C4-2B (cell line): ENCODE data around the gene ATXN1.

Source experiments
- H3K27ac ChIP-seq: fragments of 450-650 bp; 2 replicates; pipeline ENCODE4 v1.5.1; 2017
- ZFX ChIP-seq: fragments of 450-650 bp; IDR thresholded peaks from 2 replicates; pipeline ENCODE4 v1.6.1; 2017
- TF ChIP-seq, protein P1 (sequence below): fragments of 450-650 bp; conservative IDR thresholded peaks from 2 replicates; pipeline ENCODE4 v1.5.1; 2017; ENCODE audit warnings: mild to moderate bottlenecking

Gene ATXN1

DNA sequence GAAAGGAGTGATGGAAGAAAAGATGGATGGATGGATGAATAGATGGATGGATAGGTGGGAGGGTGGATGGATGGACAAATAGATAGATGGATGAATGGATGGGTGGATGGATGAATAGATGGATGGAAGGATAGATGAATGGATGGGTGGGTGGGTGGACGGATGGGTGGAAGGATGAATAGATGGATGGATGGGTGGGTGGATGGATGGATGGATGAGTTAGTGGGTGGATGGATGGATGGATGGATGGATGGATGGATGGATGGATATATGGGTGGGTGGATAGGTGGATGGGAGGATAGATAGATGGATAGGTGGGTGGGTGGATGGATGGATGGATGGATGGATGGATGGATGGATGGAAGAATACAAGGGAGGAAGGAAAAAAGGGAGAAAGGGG lies 82.2 kb downstream of the ATXN1 start:
- no peak overlapping the region for H3K27ac ChIP-seq

DNA sequence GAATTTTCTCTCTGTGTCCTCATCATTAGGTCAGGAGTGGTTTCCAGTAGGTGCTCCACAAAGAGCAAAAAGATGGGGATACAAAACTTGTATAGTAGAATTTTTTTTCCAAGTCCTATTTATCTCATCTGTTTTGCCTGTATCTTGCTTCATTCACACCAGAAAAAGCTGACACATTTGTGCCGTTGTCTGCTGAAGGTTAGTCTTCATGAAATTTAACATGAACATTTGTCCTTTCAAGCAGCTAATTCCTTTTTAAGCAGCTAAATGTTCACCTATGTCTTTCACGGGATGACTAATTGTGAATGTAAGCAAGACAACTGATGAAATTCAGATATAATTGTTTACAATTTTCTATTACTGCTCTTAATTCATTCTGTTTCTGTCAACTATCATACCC lies 83.8 kb downstream of the ATXN1 start:
- H3K27ac ChIP-seq = no peak overlapping the region

More for the DNA sequence above, 82.2 kb downstream of the ATXN1 start:
- TF ChIP-seq, protein P1, sequence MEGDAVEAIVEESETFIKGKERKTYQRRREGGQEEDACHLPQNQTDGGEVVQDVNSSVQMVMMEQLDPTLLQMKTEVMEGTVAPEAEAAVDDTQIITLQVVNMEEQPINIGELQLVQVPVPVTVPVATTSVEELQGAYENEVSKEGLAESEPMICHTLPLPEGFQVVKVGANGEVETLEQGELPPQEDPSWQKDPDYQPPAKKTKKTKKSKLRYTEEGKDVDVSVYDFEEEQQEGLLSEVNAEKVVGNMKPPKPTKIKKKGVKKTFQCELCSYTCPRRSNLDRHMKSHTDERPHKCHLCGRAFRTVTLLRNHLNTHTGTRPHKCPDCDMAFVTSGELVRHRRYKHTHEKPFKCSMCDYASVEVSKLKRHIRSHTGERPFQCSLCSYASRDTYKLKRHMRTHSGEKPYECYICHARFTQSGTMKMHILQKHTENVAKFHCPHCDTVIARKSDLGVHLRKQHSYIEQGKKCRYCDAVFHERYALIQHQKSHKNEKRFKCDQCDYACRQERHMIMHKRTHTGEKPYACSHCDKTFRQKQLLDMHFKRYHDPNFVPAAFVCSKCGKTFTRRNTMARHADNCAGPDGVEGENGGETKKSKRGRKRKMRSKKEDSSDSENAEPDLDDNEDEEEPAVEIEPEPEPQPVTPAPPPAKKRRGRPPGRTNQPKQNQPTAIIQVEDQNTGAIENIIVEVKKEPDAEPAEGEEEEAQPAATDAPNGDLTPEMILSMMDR = no peak
- TF ChIP-seq ZFX = no peak

DNA sequence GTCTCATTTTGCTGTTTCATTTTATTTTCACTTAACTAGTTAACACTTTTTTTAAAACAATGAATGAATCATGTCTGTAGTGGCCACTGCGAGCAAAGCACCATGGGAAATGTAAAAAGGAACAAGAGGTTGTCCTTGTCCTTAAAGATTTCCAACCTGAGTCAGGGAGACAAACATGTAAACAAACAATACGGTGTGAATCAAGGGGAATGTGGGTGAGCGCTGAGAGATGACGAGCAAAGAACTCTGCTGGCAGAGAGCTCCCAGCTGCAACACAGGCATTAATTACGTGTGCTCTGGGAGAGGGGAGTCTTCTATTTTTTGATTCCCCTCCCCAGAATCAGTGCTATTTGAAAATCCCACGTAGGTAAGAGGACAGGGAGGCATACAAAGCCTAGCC lies 84.3 kb downstream of the ATXN1 start:
- H3K27ac ChIP-seq = no peak overlapping the region

More for the DNA sequence above, 83.8 kb downstream of the ATXN1 start:
- no peak for TF ChIP-seq ZFX
- TF ChIP-seq, protein P1 = no peak

DNA sequence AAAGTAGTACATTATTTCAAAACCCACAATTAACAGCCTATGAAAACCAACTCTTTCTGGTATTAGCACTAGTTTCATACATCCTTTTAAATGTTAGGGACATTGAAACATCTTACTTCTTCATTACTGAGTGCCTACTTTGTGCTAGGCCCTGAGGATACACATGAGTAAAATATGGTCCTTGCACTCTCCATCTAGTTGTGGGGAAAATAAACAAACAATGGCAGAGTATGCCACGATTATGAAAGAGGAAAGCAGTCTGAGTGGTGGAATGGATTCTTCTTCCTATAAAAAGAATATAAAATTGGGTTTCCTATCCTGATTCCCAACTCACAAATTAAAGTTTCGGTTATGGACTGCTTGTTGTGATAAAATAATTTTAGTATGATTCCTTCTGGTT lies 84.9 kb downstream of the ATXN1 start:
- no peak overlapping the region for H3K27ac ChIP-seq
- TF ChIP-seq ZFX = no peak

More for the DNA sequence above, 84.3 kb downstream of the ATXN1 start:
- no peak for TF ChIP-seq ZFX
- TF ChIP-seq, protein P1 = no peak

DNA sequence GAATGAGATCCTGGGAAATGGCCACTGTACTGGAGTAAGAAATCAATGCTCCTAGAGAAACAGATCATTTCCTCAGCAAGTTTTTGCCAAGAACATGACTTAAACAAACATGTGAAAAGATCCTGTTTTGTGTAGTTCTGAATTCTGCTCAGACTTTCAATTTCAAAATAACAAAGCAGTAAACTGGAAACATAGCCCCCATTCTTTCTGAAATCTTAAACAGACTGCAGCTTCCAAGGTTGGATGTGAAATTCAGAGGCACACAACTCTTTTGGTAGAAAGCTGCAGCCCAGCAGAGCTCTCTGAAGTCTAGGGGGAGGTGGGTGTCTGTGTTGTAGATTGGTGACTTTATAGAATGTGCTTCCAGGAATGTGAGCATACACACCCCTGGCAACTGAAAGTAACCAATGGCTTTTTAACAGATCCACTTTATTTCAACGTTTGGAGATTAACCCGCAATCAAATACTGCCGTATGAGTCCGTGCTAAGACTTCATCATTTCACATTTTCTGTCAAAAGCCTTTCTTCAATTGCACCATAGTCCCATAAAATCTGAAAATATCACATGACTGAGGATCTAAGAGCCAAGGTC lies 86.4 kb downstream of the ATXN1 start:
- TF ChIP-seq ZFX = no peak
- TF ChIP-seq, protein P1 = no peak

DNA sequence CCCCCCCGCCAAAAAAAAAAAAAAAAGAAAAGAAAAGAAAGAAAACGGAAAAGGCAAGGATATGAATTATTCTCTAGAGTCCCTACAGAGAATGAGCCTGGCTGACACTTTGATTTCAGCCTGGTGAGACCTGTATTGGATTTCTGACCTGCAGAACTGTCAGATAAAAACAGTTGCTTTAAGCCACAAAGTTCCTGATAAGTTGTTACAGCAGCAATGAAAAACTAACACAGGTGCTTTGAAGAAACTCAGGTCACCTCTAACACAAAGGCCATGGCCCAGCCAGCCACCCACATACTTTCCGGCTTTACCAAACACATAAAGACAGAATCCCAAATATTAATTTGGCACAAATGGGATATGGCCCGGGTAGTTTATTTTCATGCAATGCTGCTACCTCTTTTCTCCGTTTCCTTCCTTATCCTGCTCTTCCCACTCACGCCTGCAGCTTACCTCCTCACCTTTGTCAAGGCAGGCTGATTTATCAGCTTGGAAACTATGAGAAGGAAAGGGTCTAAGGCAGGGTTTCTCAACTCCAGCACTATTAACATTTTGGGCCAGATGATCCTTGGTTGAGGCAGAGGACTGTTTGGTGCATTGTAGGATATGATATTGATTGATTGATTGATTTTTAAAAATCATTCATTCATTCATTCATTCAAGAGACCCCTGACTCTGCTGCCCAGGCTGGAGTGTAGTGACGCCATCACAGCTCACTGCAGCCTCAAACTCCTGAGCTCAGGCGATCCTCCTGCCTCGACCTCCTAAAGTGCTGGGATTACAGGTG lies 88.1 kb downstream of the ATXN1 start:
- H3K27ac ChIP-seq = no peak overlapping the region
- TF ChIP-seq, protein P1 = no peak
- TF ChIP-seq ZFX = no peak

More for the DNA sequence above, 86.4 kb downstream of the ATXN1 start:
- H3K27ac ChIP-seq = no peak overlapping the region

DNA sequence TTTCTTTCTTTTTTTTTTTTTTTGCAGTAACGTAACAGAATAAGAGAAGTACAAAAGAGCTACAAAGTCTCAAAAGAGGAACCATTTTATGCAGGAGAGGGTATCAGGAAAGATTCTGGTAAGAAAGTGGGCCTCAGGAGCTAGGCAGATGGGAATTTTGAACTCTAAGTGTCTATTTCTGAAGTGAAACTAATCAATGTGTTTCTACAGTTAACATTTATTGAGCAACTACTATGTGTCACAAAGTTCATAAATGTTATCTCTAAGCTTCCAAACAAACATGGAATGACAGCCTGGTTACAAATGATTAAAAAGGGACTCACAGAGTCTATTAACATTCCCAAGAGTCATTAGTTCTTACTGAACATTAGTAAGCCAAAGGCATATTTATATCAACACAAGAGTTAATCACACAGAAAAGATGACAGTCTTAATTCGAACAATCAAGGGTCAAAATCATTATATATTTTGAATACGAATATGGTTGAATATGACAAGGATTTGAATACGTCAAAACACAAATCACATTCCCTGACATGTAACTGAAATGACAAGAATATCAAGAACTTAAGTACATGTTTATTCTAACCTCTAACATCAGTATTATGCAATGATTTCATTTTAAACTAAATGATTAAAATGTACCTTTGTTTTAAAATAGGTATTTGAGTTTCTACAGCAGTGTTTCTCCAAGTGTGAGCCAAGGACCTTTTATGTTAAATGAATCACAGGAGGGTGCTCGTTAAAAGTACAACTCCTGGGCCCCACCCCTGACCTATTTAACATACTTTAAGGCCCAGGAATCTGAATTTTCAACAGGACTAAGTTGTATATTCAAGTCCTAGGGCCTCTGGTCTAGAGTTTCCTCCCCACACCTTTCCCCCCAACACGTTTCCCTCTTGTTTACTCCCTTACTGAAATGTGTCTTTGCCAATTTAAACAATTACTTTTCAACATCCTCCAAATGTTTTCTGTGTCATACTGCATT lies 89.7 kb downstream of the ATXN1 start:
- TF ChIP-seq, protein P1 = no peak
- no peak for TF ChIP-seq ZFX
- H3K27ac ChIP-seq = no peak overlapping the region
